OCI-M2 (cell line): ENCODE results near the gene XRN1.

Source experiments
- DNase-seq: peaks from one replicate; lab custom pipeline; 2025; ENCODE audit not compliant: unreplicated experiment; lab: John Stamatoyannopoulos, UW

The XRN1 gene

GRCh38 chr3:142272200-142272891, 175.5 kb downstream of the XRN1 start:
- no peak for DNase-seq

- no peak for DNase-seq
Observed at GRCh38 chr3:142270407-142270806, 177.4 kb downstream of the XRN1 start.

- no peak for DNase-seq
Observed at GRCh38 chr3:142269767-142270166, 178.1 kb downstream of the XRN1 start.

- no peak for DNase-seq
Observed at GRCh38 chr3:142268426-142268825, 179.4 kb downstream of the XRN1 start.

GRCh38 chr3:142267269-142267668, 180.6 kb downstream of the XRN1 start:
- no peak for DNase-seq

GRCh38 chr3:142263112-142263511, 184.7 kb downstream of the XRN1 start:
- DNase-seq, result no peak

- no peak for DNase-seq
Observed at GRCh38 chr3:142259359-142259758, 188.5 kb downstream of the XRN1 start.

GRCh38 chr3:142256712-142257333, 191.0 kb downstream of the XRN1 start:
- no peak for DNase-seq
